ENCODE results near the gene MPND.

GRCh38 chr19:4365341-4365740 lies 22.0 kb downstream of the MPND start:
- TF ChIP-seq POU6F1 (CRISPR knock-in tag; IDR thresholded peaks at IDR 0.05; ENCODE audit: borderline replicate concordance, low read depth) (no peak), TSHZ2 (CRISPR knock-in tag; IDR thresholded peaks at IDR 0.05) (no peak), PATZ1 (CRISPR knock-in tag; IDR thresholded peaks at IDR 0.05; ENCODE audit: borderline replicate concordance) (no peak), ZFP3 (CRISPR knock-in tag; IDR thresholded peaks at IDR 0.05) (no peak), ZNF565 (CRISPR knock-in tag; conservative IDR thresholded peaks at IDR 0.05; ENCODE audit: low read depth) (no peak), ZNF8 (CRISPR knock-in tag; IDR thresholded peaks at IDR 0.05) (no peak), CSRNP3 (CRISPR knock-in tag; IDR thresholded peaks at IDR 0.05) (no peak), GLIS3 (CRISPR knock-in tag; IDR thresholded peaks at IDR 0.05) (no peak), TOX (CRISPR knock-in tag; IDR thresholded peaks at IDR 0.05; ENCODE audit: borderline replicate concordance) (no peak), ESRRG (CRISPR knock-in tag; IDR thresholded peaks at IDR 0.05) (no peak), PPARA (CRISPR knock-in tag; IDR thresholded peaks at IDR 0.05; ENCODE audit: borderline replicate concordance) (no peak), RARB (CRISPR knock-in tag; IDR thresholded peaks at IDR 0.05) (no peak), BACH2 (CRISPR knock-in tag; IDR thresholded peaks at IDR 0.05; ENCODE audit: borderline replicate concordance) (no peak)
